Neural progenitor cell (in vitro differentiated cells): Measurements from ENCODE around the gene SOCS3. TPM values are rescaled to one million over a fixed set of nuclear protein-coding genes. Genes with fewer than 3 reads are reported as not detected.

ENCODE experiments used
- DNase-seq: peaks from one replicate; pipeline ENCODE4 v3.0.0-alpha.2; 2016; ENCODE audit warnings: low spot score
- H2AFZ ChIP-seq: fragments of 200-600 bp; sonication (generic); replicated peaks from 2 replicates; pipeline ENCODE4 v1.6.1; 2016; ENCODE audit warnings: antibody characterized with exemption
- H3F3A ChIP-seq: fragments of 200-600 bp; sonication (generic); 2 replicates; pipeline ENCODE4 v1.6.1; 2016; ENCODE audit warnings: antibody characterized with exemption, low read depth
- H3K27ac ChIP-seq: fragments of 200-600 bp; sonication (generic); 2 replicates; pipeline ENCODE4 v1.5.1; 2016; ENCODE audit warnings: mild to moderate bottlenecking
- H3K27me3 ChIP-seq: fragments of 200-600 bp; sonication (generic); 2 replicates; pipeline ENCODE4 v1.6.1; 2016; ENCODE audit warnings: mild to moderate bottlenecking, moderate library complexity
- H3K36me3 ChIP-seq: fragments of 200-600 bp; sonication (generic); 2 replicates; pipeline ENCODE4 v1.5.1; 2016
- H3K4me1 ChIP-seq: fragments of 200-600 bp; sonication (generic); 2 replicates; pipeline ENCODE4 v1.6.1; 2016; ENCODE audit warnings: mixed run types
- H3K4me2 ChIP-seq: fragments of 200-600 bp; sonication (generic); 2 replicates; pipeline ENCODE4 v1.6.1; 2016
- H3K4me3 ChIP-seq: fragments of 200-600 bp; sonication (generic); 2 replicates; pipeline ENCODE4 v1.5.1; 2016
- H3K79me2 ChIP-seq: fragments of 200-600 bp; sonication (generic); 2 replicates; pipeline ENCODE4 v1.6.1; 2016; ENCODE audit warnings: low read depth
- H3K9ac ChIP-seq: fragments of 200-600 bp; sonication (generic); 2 replicates; pipeline ENCODE4 v1.6.1; 2016
- H3K9me3 ChIP-seq: fragments of 200-600 bp; sonication (generic); 2 replicates; pipeline ENCODE4 v1.5.1; 2016; ENCODE audit warnings: low read depth
- H4K20me1 ChIP-seq: fragments of 200-600 bp; sonication (generic); 2 replicates; pipeline ENCODE4 v1.6.1; 2016; ENCODE audit warnings: low read depth
- H3K27ac Mint-ChIP-seq: 3 replicates; pipeline ENCODE4 v1.8.0; 2021; ENCODE audit warnings: mixed read lengths
- H3K27me3 Mint-ChIP-seq: 2 replicates; pipeline ENCODE4 v1.8.0; 2022; ENCODE audit warnings: low read depth, mild to moderate bottlenecking, inconsistent platforms, moderate library complexity, mixed read lengths; ENCODE audit not compliant: insufficient read depth
- H3K36me3 Mint-ChIP-seq: 3 replicates; pipeline ENCODE4 v1.8.0; 2021; ENCODE audit warnings: mixed read lengths
- H3K4me1 Mint-ChIP-seq: 3 replicates; pipeline ENCODE4 v1.8.0; 2021; ENCODE audit warnings: mixed read lengths
- H3K4me3 Mint-ChIP-seq: 3 replicates; pipeline ENCODE4 v1.8.0; 2021; ENCODE audit warnings: mild to moderate bottlenecking, moderate library complexity, mixed read lengths
- H3K9me3 Mint-ChIP-seq: 3 replicates; pipeline ENCODE4 v1.8.0; 2020; ENCODE audit warnings: mixed read lengths
- CTCF ChIP-seq: fragments of 200-600 bp; sonication (generic); IDR thresholded peaks from 2 replicates; pipeline ENCODE4 v1.5.1; 2017; ENCODE audit warnings: antibody characterized with exemption, mild to moderate bottlenecking
- EZH2 ChIP-seq: fragments of 200-600 bp; sonication (generic); IDR thresholded peaks from 2 replicates; pipeline ENCODE4 v1.6.1; 2017; ENCODE audit warnings: antibody characterized with exemption, mild to moderate bottlenecking, moderate library complexity
- EZH2phosphoT487 ChIP-seq: fragments of 200-600 bp; sonication (generic); IDR thresholded peaks from 2 replicates; pipeline ENCODE4 v1.6.1; 2017; ENCODE audit warnings: antibody characterized with exemption
- total RNA-seq: library from RNA; depleted of rRNA; stranded (reverse); fragments of >200 nt; gene quantifications from 2 replicates; pipeline ENCODE4 v1.2.3, GENCODE V29; 2015; ENCODE audit warnings: low replicate concordance

The SOCS3 gene
- total RNA-seq, 1 donor from 2014 or later: 7.5 TPM

DNA sequence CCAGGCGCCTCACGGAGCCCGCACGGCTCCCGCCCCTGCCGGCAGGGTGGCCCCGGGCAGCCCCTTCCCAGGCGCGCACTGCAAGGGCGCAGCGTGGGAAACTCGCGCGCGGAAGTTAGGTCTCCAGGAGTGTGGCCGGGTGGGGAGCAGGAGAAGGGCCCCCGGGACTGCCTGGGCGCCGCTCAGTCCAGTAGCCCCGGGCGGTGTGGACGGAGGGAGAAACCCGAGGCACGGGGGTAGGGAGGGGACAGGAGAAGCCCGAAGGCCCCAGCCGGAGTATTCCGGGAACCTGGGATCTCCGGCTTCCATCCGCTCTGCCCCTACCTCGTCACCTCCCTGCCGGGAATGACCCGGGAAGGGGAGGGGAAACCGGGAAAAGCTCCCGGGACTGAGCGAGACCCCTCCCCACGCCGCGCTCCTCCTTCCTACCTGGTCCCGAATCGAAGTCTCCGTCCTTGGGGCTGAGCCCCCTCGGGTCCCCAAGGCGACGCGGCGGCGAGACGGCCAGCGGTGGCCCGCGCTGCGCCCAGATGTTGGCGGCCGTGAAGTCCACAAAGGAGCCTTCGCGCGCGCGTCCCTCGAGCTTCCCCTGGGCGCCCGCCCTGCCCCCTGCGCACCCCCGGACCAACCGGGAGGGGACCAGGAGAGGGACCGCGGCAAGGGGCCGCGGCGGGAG is 418 bp downstream of the SOCS3 start:
- Histone ChIP-seq H2AFZ (no peak overlapping the region), H3K4me2 (peak overlapping the region; percentile 97), H3K36me3 (no peaks in the 10 kb centered on the region), H4K20me1 (peaks cover 44% of the 10 kb centered on the region), H3K79me2 (peaks cover 14% of the 10 kb centered on the region), H3K9me3 (no peaks in the 10 kb centered on the region), H3K9ac (peak overlapping the region; percentile 70), H3K4me3 (peak overlapping the region; percentile 92), H3K4me1 (peaks cover 53% of the 10 kb centered on the region), H3K27ac (peak overlapping the region; percentile 77), H3K27me3 (peaks cover 53% of the 10 kb centered on the region), H3F3A (peaks cover 46% of the 10 kb centered on the region)
- peaks cover 64% of the 10 kb centered on the region for H3K4me1 Mint-ChIP-seq
- H3K27ac Mint-ChIP-seq: no peak overlapping the region
- H3K9me3 Mint-ChIP-seq: no peaks in the 10 kb centered on the region
- peak overlapping the region; percentile 88 for H3K4me3 Mint-ChIP-seq
- peaks cover 3% of the 10 kb centered on the region for H3K36me3 Mint-ChIP-seq
- peak; percentile 66 for DNase-seq
- H3K27me3 Mint-ChIP-seq: peaks cover 8% of the 10 kb centered on the region
- TF ChIP-seq EZH2 (peak; percentile 73), EZH2phosphoT487 (no peak)

GRCh38 chr17:78358538-78359320 is 1.1 kb downstream of the SOCS3 start:
- peak overlapping the region; percentile 85 for H3K4me3 Mint-ChIP-seq
- H3K36me3 ChIP-seq: no peaks in the 10 kb centered on the region
- peak overlapping the region; percentile 92 for H3K4me3 ChIP-seq
- no peaks in the 10 kb centered on the region for H3K9me3 ChIP-seq
- H3K4me1 ChIP-seq: peaks cover 48% of the 10 kb centered on the region
- H4K20me1 ChIP-seq: peaks cover 46% of the 10 kb centered on the region
- DNase-seq: peak; percentile 71
- H3K79me2 ChIP-seq: peaks cover 14% of the 10 kb centered on the region
- peak overlapping the region; percentile 97 for H3K4me2 ChIP-seq
- peaks cover 12% of the 10 kb centered on the region for H3K27me3 Mint-ChIP-seq
- H3K27me3 ChIP-seq: peaks cover 61% of the 10 kb centered on the region
- H3K9ac ChIP-seq: peak overlapping the region; percentile 70
- peaks cover 64% of the 10 kb centered on the region for H3K4me1 Mint-ChIP-seq
- TF ChIP-seq EZH2: peak; percentile 86
- TF ChIP-seq EZH2phosphoT487: peak; percentile 68
- no peak for TF ChIP-seq CTCF
- no peak overlapping the region for H3K27ac ChIP-seq
- peaks cover 3% of the 10 kb centered on the region for H3K36me3 Mint-ChIP-seq
- no peaks in the 10 kb centered on the region for H3K9me3 Mint-ChIP-seq
- peaks cover 46% of the 10 kb centered on the region for H3F3A ChIP-seq
- H2AFZ ChIP-seq: no peak overlapping the region
- no peak overlapping the region for H3K27ac Mint-ChIP-seq

DNA sequence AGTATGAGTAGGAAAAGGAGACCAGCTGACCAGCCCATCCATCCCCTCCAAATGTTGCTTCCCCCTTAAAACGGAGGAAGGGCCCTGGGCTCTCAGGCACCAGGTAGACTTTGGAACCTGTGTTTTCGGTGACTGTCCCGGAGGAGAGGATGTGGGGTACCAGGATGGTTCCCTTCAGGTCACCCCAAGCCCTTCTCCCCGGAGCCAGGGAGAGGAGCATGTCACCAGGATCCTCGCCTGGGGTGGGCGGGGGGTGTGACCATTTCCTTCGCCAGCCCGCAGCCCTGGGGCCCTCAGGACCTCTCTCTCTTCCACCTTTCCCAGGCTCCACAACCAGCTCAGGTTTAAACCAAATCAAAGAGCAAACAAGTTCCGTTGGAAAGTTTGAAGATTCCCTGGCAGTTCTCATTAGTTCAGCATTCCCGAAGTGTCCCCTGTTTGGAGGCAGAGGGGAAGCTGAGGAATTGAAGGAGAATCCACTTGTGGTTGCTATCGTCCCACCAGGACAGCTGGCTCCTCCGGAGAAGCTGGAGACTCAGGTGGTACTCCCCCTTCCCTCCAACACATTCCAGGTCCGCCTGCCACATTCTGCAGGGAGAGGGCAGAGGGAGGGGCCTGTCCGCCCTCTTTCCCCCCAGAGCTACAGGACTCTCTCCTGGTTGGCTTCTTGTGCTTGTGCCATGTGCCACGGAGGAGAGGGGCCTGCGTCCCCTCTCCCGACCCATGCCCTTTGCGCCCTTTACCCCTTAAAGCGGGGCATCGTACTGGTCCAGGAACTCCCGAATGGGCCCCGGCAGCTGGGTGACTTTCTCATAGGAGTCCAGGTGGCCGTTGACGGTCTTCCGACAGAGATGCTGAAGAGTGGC is 2.0 kb downstream of the SOCS3 start:
- Mint-ChIP-seq H3K36me3 (peaks cover 3% of the 10 kb centered on the region), H3K4me1 (peaks cover 67% of the 10 kb centered on the region), H3K4me3 (peak overlapping the region; percentile 85), H3K9me3 (no peaks in the 10 kb centered on the region), H3K27me3 (peaks cover 12% of the 10 kb centered on the region), H3K27ac (no peak overlapping the region)
- Histone ChIP-seq H3F3A (peaks cover 50% of the 10 kb centered on the region), H4K20me1 (peaks cover 50% of the 10 kb centered on the region), H2AFZ (no peak overlapping the region), H3K36me3 (no peaks in the 10 kb centered on the region), H3K4me1 (peaks cover 49% of the 10 kb centered on the region), H3K27me3 (peaks cover 61% of the 10 kb centered on the region), H3K79me2 (peaks cover 14% of the 10 kb centered on the region), H3K9me3 (no peaks in the 10 kb centered on the region), H3K4me2 (peak overlapping the region; percentile 97), H3K4me3 (peak overlapping the region; percentile 92), H3K27ac (no peak overlapping the region), H3K9ac (no peak overlapping the region)
- no peak for TF ChIP-seq CTCF
- TF ChIP-seq EZH2: no peak
- no peak for TF ChIP-seq EZH2phosphoT487
- peak; percentile 47 for DNase-seq
